ENCODE measurements around the gene B3GAT1.

- TF ChIP-seq CTCF (IDR thresholded peaks at IDR 0.05), result no peak
- no peak for TF ChIP-seq EP300 (IDR thresholded peaks at IDR 0.05)
- no peak for TF ChIP-seq POLR2AphosphoS5 (IDR thresholded peaks at IDR 0.05)
- TF ChIP-seq POLR2A (IDR thresholded peaks at IDR 0.05; ENCODE audit: low read depth), result no peak
Observed at GRCh38 chr11:134460881-134461280, 48.8 kb upstream of the B3GAT1 start.
